GM19438 (cell line): Measurements from ENCODE around the gene IFFO2.

Experiments used
- ATAC-seq: cut with Tn5 transposase; IDR thresholded peaks from one replicate; pipeline ENCODE4 v1.9.1; 2021; ENCODE audit warnings: low read depth; ENCODE audit not compliant: unreplicated experiment

Gene IFFO2

GRCh38 chr1:18972991-18973390, 16.5 kb upstream of the IFFO2 start:
- ATAC-seq: no peak

GRCh38 chr1:18972531-18972930, 16.1 kb upstream of the IFFO2 start:
- ATAC-seq: no peak

- ATAC-seq: no peak
Observed at GRCh38 chr1:18970762-18971161, 14.3 kb upstream of the IFFO2 start.

- no peak for ATAC-seq
Observed at GRCh38 chr1:18970358-18970757, 13.9 kb upstream of the IFFO2 start.

GRCh38 chr1:18967066-18967690, 10.7 kb upstream of the IFFO2 start:
- ATAC-seq: no peak

- no peak for ATAC-seq
Observed at GRCh38 chr1:18965206-18966173, 9.0 kb upstream of the IFFO2 start.

- no peak for ATAC-seq
Observed at GRCh38 chr1:18963968-18964367, 7.5 kb upstream of the IFFO2 start.

- ATAC-seq: no peak
Observed at GRCh38 chr1:18962855-18963737, 6.6 kb upstream of the IFFO2 start.

GRCh38 chr1:18962121-18962721, 5.7 kb upstream of the IFFO2 start:
- no peak for ATAC-seq

GRCh38 chr1:18960821-18961220, 4.3 kb upstream of the IFFO2 start:
- no peak for ATAC-seq

GRCh38 chr1:18960409-18960808, 3.9 kb upstream of the IFFO2 start:
- ATAC-seq: no peak

- ATAC-seq: no peak
Observed at GRCh38 chr1:18959591-18959990, 3.1 kb upstream of the IFFO2 start.

- ATAC-seq: no peak
Observed at GRCh38 chr1:18957532-18958300, 1.2 kb upstream of the IFFO2 start.

GRCh38 chr1:18957136-18957521, 653 bp upstream of the IFFO2 start:
- ATAC-seq: no peak

- ATAC-seq: no peak
Observed at GRCh38 chr1:18955441-18956192, 859 bp downstream of the IFFO2 start.

GRCh38 chr1:18955131-18955440, 1.4 kb downstream of the IFFO2 start:
- ATAC-seq: no peak

GRCh38 chr1:18954270-18955071, 2.0 kb downstream of the IFFO2 start:
- ATAC-seq: no peak

- no peak for ATAC-seq
Observed at GRCh38 chr1:18953731-18954231, 2.7 kb downstream of the IFFO2 start.
